Lower leg skin (tissue), 3 donors: ENCODE data around the gene RAB40B.

ENCODE experiments used
- CTCF ChIP-seq, 3 donors: fragments of 450-650 bp; IDR thresholded peaks; one replicate each; pipeline ENCODE4 v1.5.1; 2016; ENCODE audit warnings: antibody characterized with exemption in 3 of 3, mild to moderate bottlenecking in 3 of 3, moderate library complexity in 2 of 3
- POLR2A ChIP-seq, 2 donors: fragments of 450-650 bp; IDR thresholded peaks; one replicate each; pipeline ENCODE4 v1.6.1; 2016 to 2017; ENCODE audit warnings: antibody characterized with exemption in 2 of 2, mild to moderate bottlenecking in 1 of 2, moderate library complexity in 1 of 2

GRCh38 chr17:82616021-82616711 is 82.3 kb downstream of the RAB40B start:
- no peak for TF ChIP-seq CTCF (IDR thresholded peaks at IDR 0.05)
- no peak for TF ChIP-seq POLR2A (IDR thresholded peaks at IDR 0.05)
